GM18505 (cell line): ENCODE results near the gene OBP2A.
"Not testable (repeated sequence)": the region's sequence is repeated elsewhere in the genome, so short reads cannot be mapped to it uniquely, and the experiment has no call there.

Experiments used
- ATAC-seq: cut with Tn5 transposase; IDR thresholded peaks from one replicate; pipeline ENCODE4 v1.9.1; 2021; ENCODE audit not compliant: unreplicated experiment
- POLR2A ChIP-seq: IDR thresholded peaks from 4 replicates; pipeline ENCODE4 v1.6.1; 2011; ENCODE audit warnings: borderline replicate concordance; ENCODE audit not compliant: insufficient read depth, insufficient read length; ENCODE audit errors: extremely low read depth

The OBP2A gene

GRCh38 chr9:135505406-135506187 lies 40.3 kb upstream of the OBP2A start:
- ATAC-seq: no peak
- TF ChIP-seq POLR2A: peak; percentile 14

GRCh38 chr9:135506327-135507103 lies 39.4 kb upstream of the OBP2A start:
- no peak for ATAC-seq
- no peak for TF ChIP-seq POLR2A

GRCh38 chr9:135507104-135508035 lies 38.6 kb upstream of the OBP2A start:
- ATAC-seq: no peak
- TF ChIP-seq POLR2A: no peak

GRCh38 chr9:135508211-135508820 lies 37.6 kb upstream of the OBP2A start:
- no peak for ATAC-seq
- TF ChIP-seq POLR2A: no peak

GRCh38 chr9:135509458-135509857 lies 36.5 kb upstream of the OBP2A start:
- no peak for TF ChIP-seq POLR2A
- no peak for ATAC-seq

- no peak for TF ChIP-seq POLR2A
- ATAC-seq: no peak
Measured at GRCh38 chr9:135512241-135512603, 33.7 kb upstream of the OBP2A start.

GRCh38 chr9:135512904-135513303 lies 33.0 kb upstream of the OBP2A start:
- ATAC-seq: no peak
- TF ChIP-seq POLR2A: no peak

- TF ChIP-seq POLR2A: no peak
- ATAC-seq: no peak
Measured at GRCh38 chr9:135513351-135513846, 32.5 kb upstream of the OBP2A start.

- not testable (repeated sequence) for ATAC-seq
Measured at GRCh38 chr9:135513906-135514305, 32.0 kb upstream of the OBP2A start.

GRCh38 chr9:135514342-135515082 lies 31.4 kb upstream of the OBP2A start:
- TF ChIP-seq POLR2A: no peak
- no peak for ATAC-seq

- no peak for TF ChIP-seq POLR2A
- ATAC-seq: no peak
Measured at GRCh38 chr9:135515083-135515951, 30.6 kb upstream of the OBP2A start.

GRCh38 chr9:135516132-135516860 lies 29.6 kb upstream of the OBP2A start:
- no peak for TF ChIP-seq POLR2A
- no peak for ATAC-seq
